Measurements from ENCODE around the gene MSI2.
A peak's percentile ranks its signal among the peaks of the same experiment; 100 is the strongest.

MSI2 gene

DNA sequence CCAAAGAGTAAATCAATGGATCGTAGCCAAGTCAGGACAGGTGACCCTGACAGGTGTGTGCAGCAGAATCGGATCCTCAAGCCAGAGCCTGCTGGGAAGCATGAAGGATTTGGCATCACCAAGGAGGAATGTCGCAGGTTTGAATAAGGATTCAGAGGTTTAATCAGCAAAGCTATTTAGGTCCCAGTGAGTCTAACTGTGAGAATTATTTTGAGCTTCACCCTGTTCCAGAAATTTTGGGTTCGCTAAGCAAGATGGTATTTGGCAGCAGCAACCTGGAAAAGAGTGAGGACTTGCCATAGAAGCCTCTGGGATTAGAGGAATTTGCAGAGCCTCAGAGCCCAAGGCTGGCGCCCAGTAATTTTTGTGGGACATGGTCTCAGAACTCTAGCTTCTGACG lies 315.7 kb downstream of the MSI2 start:
- no peak overlapping the region for H3K4me3 ChIP-seq (ENCODE audit: low read length in 2 of 2)
- H3K18ac ChIP-seq (ENCODE audit: low read length), result no peak overlapping the region
- H2BK5ac ChIP-seq (ENCODE audit: low read length), result no peak overlapping the region
- H4K8ac ChIP-seq (ENCODE audit: low read depth, low read length), result no peak overlapping the region
- no peak overlapping the region for H3K9ac ChIP-seq (ENCODE audit: low read depth, low read length, poor library complexity)
- no CpG with 5 or more reads among the region's 6 CpGs for WGBS, 2 donors (ENCODE audit: extremely low coverage in 2 of 2, insufficient read length in 2 of 2, insufficient replicate concordance in 1 of 2)
- no peak overlapping the region for H3K4me2 ChIP-seq (ENCODE audit: insufficient read depth, low read length, poor library complexity, severe bottlenecking)
- peaks cover 0 to 24% of the 10 kb centered on the region in 2 donors for H3K36me3 ChIP-seq (replicated peaks in 1 of 2; ENCODE audit: control insufficient read depth in 2 of 2, insufficient read depth in 2 of 2, low read length in 2 of 2)
- no peak overlapping the region for H2AK5ac ChIP-seq (ENCODE audit: low read depth, low read length)
- H2AFZ ChIP-seq (ENCODE audit: low read length), result no peak overlapping the region
- DNase-seq (ENCODE audit: low spot score), result no peak
- no peak overlapping the region for H3K23ac ChIP-seq (ENCODE audit: low read depth, low read length, poor library complexity)
- H3K4me1 ChIP-seq (ENCODE audit: control insufficient read depth in 2 of 2, insufficient read depth in 1 of 2, low read depth in 1 of 2, low read length in 2 of 2), result peaks cover 12 to 21% of the 10 kb centered on the region in 2 donors
- no peak overlapping the region for H3K4ac ChIP-seq (ENCODE audit: low read length)
- no peak overlapping the region for H3K14ac ChIP-seq (ENCODE audit: low read length)
- H2BK12ac ChIP-seq (ENCODE audit: low read length), result no peak overlapping the region
- no peaks in the 10 kb centered on the region for H3K9me3 ChIP-seq (replicated peaks in 1 of 2; ENCODE audit: control insufficient read depth in 2 of 2, insufficient read depth in 1 of 2, low read depth in 1 of 2, low read length in 2 of 2)
- no peak overlapping the region for H4K91ac ChIP-seq (ENCODE audit: low read depth, low read length, poor library complexity)
- no peak overlapping the region for H3K27ac ChIP-seq (replicated peaks; ENCODE audit: low read length)
- no peak overlapping the region for H2BK120ac ChIP-seq (ENCODE audit: low read depth, low read length)
- H3K79me1 ChIP-seq (ENCODE audit: low read depth, low read length), result no peaks in the 10 kb centered on the region
- H2BK15ac ChIP-seq (ENCODE audit: low read length), result no peak overlapping the region
- H3K27me3 ChIP-seq (ENCODE audit: control insufficient read depth in 3 of 3, insufficient read depth in 3 of 3, low read depth in 1 of 3, low read length in 3 of 3), result no peaks in the 10 kb centered on the region

DNA sequence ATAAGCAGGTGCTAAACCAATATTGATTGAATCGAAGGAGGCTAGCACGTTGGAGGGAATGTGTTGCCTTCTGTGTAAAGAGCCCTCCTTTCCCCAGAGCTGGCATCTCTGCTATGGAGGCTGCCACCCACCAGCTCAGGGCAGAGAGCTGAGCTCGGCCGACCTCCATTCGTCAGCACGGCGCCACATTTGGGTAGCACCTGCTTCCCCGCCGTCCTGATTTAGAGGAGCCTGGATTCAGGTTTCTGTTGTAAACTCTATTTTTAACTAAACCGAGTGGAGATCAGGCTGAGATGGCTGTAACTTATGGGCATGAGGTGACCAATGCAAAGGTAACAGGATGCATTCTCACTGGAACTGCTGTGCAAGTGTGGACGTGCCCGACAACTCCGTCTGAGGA lies 316.3 kb downstream of the MSI2 start:
- H3K4me3 ChIP-seq (ENCODE audit: low read length in 2 of 2), result no peak overlapping the region

DNA sequence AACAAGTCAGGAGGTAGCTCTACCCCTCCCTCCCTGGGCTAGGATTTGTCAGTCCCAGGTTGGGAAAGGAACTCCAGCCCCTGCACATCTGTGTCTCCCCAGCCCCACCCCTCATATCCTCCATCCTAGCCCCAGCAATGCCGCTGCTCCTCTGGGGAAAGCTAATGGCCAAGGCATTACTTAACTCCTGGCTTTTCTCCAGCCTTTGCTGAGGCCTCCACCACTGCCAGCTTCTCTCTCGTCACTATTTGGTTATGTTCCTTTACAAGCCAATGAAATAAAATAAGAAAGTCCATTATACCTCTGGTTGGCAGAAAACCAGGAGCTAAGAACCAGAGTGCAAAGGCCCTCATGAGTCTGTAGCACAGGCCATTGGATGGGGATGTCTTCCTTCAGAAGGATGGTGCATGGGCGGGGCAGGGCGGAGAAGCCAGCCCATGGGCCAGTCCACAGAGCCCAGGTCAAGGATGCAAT lies 317.8 kb downstream of the MSI2 start:
- H2AFZ ChIP-seq (ENCODE audit: low read length), result no peak overlapping the region
- no peak overlapping the region for H3K14ac ChIP-seq (ENCODE audit: low read length)
- H3K9ac ChIP-seq (ENCODE audit: low read depth, low read length, poor library complexity), result no peak overlapping the region
- H3K27me3 ChIP-seq (ENCODE audit: control insufficient read depth in 3 of 3, insufficient read depth in 3 of 3, low read depth in 1 of 3, low read length in 3 of 3), result no peaks in the 10 kb centered on the region
- no CpG with 5 or more reads among the region's 4 CpGs for WGBS, 2 donors (ENCODE audit: extremely low coverage in 2 of 2, insufficient read length in 2 of 2, insufficient replicate concordance in 1 of 2)
- H2BK5ac ChIP-seq (ENCODE audit: low read length), result no peak overlapping the region
- no peaks in the 10 kb centered on the region for H3K79me1 ChIP-seq (ENCODE audit: low read depth, low read length)
- H3K4me1 ChIP-seq (ENCODE audit: control insufficient read depth in 2 of 2, insufficient read depth in 1 of 2, low read depth in 1 of 2, low read length in 2 of 2), result peaks cover 29 to 33% of the 10 kb centered on the region in 2 donors
- H2BK12ac ChIP-seq (ENCODE audit: low read length), result no peak overlapping the region
- peak overlapping the region; percentile 9 for H3K18ac ChIP-seq (ENCODE audit: low read length)
- no peaks in the 10 kb centered on the region for H3K9me3 ChIP-seq (replicated peaks in 1 of 2; ENCODE audit: control insufficient read depth in 2 of 2, insufficient read depth in 1 of 2, low read depth in 1 of 2, low read length in 2 of 2)
- H2BK120ac ChIP-seq (ENCODE audit: low read depth, low read length), result no peak overlapping the region
- H3K27ac ChIP-seq (replicated peaks; ENCODE audit: low read length), result no peak overlapping the region
- no peak overlapping the region for H2AK5ac ChIP-seq (ENCODE audit: low read depth, low read length)
- peaks cover 0 to 19% of the 10 kb centered on the region in 2 donors for H3K36me3 ChIP-seq (replicated peaks in 1 of 2; ENCODE audit: control insufficient read depth in 2 of 2, insufficient read depth in 2 of 2, low read length in 2 of 2)
- no peak overlapping the region for H2BK15ac ChIP-seq (ENCODE audit: low read length)
- H4K8ac ChIP-seq (ENCODE audit: low read depth, low read length), result no peak overlapping the region
- H3K4me3 ChIP-seq (ENCODE audit: low read length in 2 of 2), result no peak overlapping the region
- H3K4ac ChIP-seq (ENCODE audit: low read length), result no peak overlapping the region
- no peak for DNase-seq (ENCODE audit: low spot score)
- no peak overlapping the region for H4K91ac ChIP-seq (ENCODE audit: low read depth, low read length, poor library complexity)
- no peak overlapping the region for H3K4me2 ChIP-seq (ENCODE audit: insufficient read depth, low read length, poor library complexity, severe bottlenecking)
- H3K23ac ChIP-seq (ENCODE audit: low read depth, low read length, poor library complexity), result no peak overlapping the region

More for the DNA sequence above, 316.3 kb downstream of the MSI2 start:
- Histone ChIP-seq H3K14ac (ENCODE audit: low read length) (no peak overlapping the region), H2BK12ac (ENCODE audit: low read length) (no peak overlapping the region), H2AFZ (ENCODE audit: low read length) (no peak overlapping the region), H4K91ac (ENCODE audit: low read depth, low read length, poor library complexity) (no peak overlapping the region), H3K4me1 (ENCODE audit: control insufficient read depth in 2 of 2, insufficient read depth in 1 of 2, low read depth in 1 of 2, low read length in 2 of 2) (peaks cover 17 to 23% of the 10 kb centered on the region in 2 donors), H3K9ac (ENCODE audit: low read depth, low read length, poor library complexity) (no peak overlapping the region), H3K4ac (ENCODE audit: low read length) (no peak overlapping the region), H2BK120ac (ENCODE audit: low read depth, low read length) (no peak overlapping the region), H3K27me3 (ENCODE audit: control insufficient read depth in 3 of 3, insufficient read depth in 3 of 3, low read depth in 1 of 3, low read length in 3 of 3) (no peaks in the 10 kb centered on the region), H2AK5ac (ENCODE audit: low read depth, low read length) (no peak overlapping the region), H2BK15ac (ENCODE audit: low read length) (no peak overlapping the region), H3K18ac (ENCODE audit: low read length) (peak overlapping the region; percentile 76), H3K27ac (replicated peaks; ENCODE audit: low read length) (no peak overlapping the region), H3K36me3 (replicated peaks in 1 of 2; ENCODE audit: control insufficient read depth in 2 of 2, insufficient read depth in 2 of 2, low read length in 2 of 2) (peaks cover 0 to 21% of the 10 kb centered on the region in 2 donors), H3K9me3 (replicated peaks in 1 of 2; ENCODE audit: control insufficient read depth in 2 of 2, insufficient read depth in 1 of 2, low read depth in 1 of 2, low read length in 2 of 2) (no peaks in the 10 kb centered on the region), H3K23ac (ENCODE audit: low read depth, low read length, poor library complexity) (no peak overlapping the region), H4K8ac (ENCODE audit: low read depth, low read length) (no peak overlapping the region), H2BK5ac (ENCODE audit: low read length) (no peak overlapping the region), H3K79me1 (ENCODE audit: low read depth, low read length) (no peaks in the 10 kb centered on the region), H3K4me2 (ENCODE audit: insufficient read depth, low read length, poor library complexity, severe bottlenecking) (no peak overlapping the region)
- no CpG with 5 or more reads among the region's 13 CpGs for WGBS, 2 donors (ENCODE audit: extremely low coverage in 2 of 2, insufficient read length in 2 of 2, insufficient replicate concordance in 1 of 2)
- no peak for DNase-seq (ENCODE audit: low spot score)

DNA sequence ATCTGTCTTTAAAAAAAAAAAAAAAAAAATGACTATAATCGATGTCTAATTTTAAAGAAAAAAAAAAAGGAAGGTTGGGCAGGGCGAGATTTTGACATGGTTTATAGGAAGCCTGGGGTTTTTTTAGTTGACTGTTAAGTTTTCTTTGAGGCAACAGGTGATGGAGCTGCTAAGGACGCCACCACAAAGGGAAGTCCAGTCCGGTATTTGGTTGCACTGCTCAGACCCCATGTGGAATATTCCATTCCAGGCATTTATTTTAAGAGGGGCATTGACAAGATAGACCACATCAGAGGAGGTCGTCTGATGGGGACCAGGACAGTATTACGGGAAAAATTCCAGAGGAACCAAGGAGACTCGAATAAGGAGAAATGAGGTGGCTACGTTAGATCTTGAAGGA lies 320.4 kb downstream of the MSI2 start:
- Histone ChIP-seq H3K4me1 (ENCODE audit: control insufficient read depth in 2 of 2, insufficient read depth in 1 of 2, low read depth in 1 of 2, low read length in 2 of 2) (peaks cover 31 to 37% of the 10 kb centered on the region in 2 donors), H2AK5ac (ENCODE audit: low read depth, low read length) (no peak overlapping the region), H2BK12ac (ENCODE audit: low read length) (no peak overlapping the region), H3K4me2 (ENCODE audit: insufficient read depth, low read length, poor library complexity, severe bottlenecking) (no peak overlapping the region), H3K23ac (ENCODE audit: low read depth, low read length, poor library complexity) (no peak overlapping the region), H3K18ac (ENCODE audit: low read length) (peak overlapping the region; percentile 60), H3K36me3 (replicated peaks in 1 of 2; ENCODE audit: control insufficient read depth in 2 of 2, insufficient read depth in 2 of 2, low read length in 2 of 2) (peaks cover 0 to 9% of the 10 kb centered on the region in 2 donors), H3K4me3 (ENCODE audit: low read length in 2 of 2) (no peak overlapping the region), H4K91ac (ENCODE audit: low read depth, low read length, poor library complexity) (no peak overlapping the region), H3K4ac (ENCODE audit: low read length) (no peak overlapping the region), H2BK5ac (ENCODE audit: low read length) (no peak overlapping the region), H3K9me3 (replicated peaks in 1 of 2; ENCODE audit: control insufficient read depth in 2 of 2, insufficient read depth in 1 of 2, low read depth in 1 of 2, low read length in 2 of 2) (no peaks in the 10 kb centered on the region), H2BK15ac (ENCODE audit: low read length) (no peak overlapping the region), H3K9ac (ENCODE audit: low read depth, low read length, poor library complexity) (no peak overlapping the region), H2AFZ (ENCODE audit: low read length) (no peak overlapping the region), H2BK120ac (ENCODE audit: low read depth, low read length) (no peak overlapping the region), H3K27ac (replicated peaks; ENCODE audit: low read length) (no peak overlapping the region), H4K8ac (ENCODE audit: low read depth, low read length) (no peak overlapping the region), H3K79me1 (ENCODE audit: low read depth, low read length) (peaks cover 2% of the 10 kb centered on the region), H3K27me3 (ENCODE audit: control insufficient read depth in 3 of 3, insufficient read depth in 3 of 3, low read depth in 1 of 3, low read length in 3 of 3) (no peaks in the 10 kb centered on the region), H3K14ac (ENCODE audit: low read length) (no peak overlapping the region)
- DNase-seq (ENCODE audit: low spot score), result no peak
- WGBS, 2 donors (ENCODE audit: extremely low coverage in 2 of 2, insufficient read length in 2 of 2, insufficient replicate concordance in 1 of 2), result no CpG with 5 or more reads among the region's 8 CpGs

Data from neuronal stem cell (in vitro differentiated cells).